GM19240 (cell line): ENCODE data around the gene HAPLN3.

ENCODE experiments used
- DNase-seq: peaks from one replicate; pipeline ENCODE4 v3.0.0; 2011; ENCODE audit warnings: low spot score; ENCODE audit not compliant: insufficient read length

The HAPLN3 gene

GRCh38 chr15:88911766-88912118, 16.4 kb upstream of the HAPLN3 start:
- DNase-seq: no peak

GRCh38 chr15:88909956-88910831, 14.8 kb upstream of the HAPLN3 start:
- no peak for DNase-seq

DNA sequence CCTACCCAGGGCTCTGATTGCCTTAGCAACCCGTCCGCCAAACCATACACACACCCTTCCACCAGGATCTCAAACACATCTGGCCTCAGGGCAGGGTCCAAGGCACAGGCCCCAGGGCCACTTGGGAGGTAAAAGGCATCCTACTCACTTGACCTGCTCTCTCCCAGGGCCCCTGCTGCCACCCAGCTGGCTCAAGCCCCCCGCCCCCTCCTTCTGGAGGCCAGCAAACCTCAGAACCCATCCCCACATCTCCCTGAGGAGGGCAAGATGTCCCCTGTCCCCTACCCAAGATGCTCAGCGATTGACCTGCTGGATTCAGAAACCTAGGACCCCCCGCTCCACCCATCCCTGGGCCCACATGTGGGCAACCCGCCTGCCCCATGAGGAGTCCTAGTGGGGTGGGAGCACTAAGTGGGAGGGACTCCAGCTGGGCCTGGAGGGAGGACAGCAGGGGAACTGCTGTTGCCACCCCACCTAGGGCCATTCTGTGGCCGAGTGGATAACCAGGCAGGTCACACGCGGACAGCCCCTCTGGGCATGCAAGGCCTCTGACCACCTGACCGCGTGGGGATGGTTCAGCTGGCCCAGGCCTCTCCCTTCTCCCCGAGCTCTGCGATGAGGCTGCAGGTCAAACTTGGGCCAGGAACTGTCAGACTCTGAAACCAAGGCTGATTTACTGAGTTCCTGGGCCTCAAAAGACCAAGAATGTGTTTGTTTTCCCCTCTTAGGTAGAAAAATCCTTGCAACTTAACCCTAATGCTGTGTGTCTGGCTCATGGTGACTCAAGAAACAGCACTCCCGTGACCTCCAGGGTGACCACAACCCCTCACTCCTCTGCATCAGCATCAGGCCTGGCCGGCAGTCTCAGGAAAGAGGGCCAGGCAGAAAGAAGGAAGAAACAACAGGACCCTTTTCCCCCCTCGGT, 13.6 kb upstream of the HAPLN3 start:
- DNase-seq: no peak

- DNase-seq: no peak
Measured at GRCh38 chr15:88908123-88908522, 12.8 kb upstream of the HAPLN3 start.

GRCh38 chr15:88907111-88907510, 11.8 kb upstream of the HAPLN3 start:
- no peak for DNase-seq

- no peak for DNase-seq
Measured at GRCh38 chr15:88906551-88906950, 11.2 kb upstream of the HAPLN3 start.

- no peak for DNase-seq
Measured at GRCh38 chr15:88906130-88906529, 10.8 kb upstream of the HAPLN3 start.

DNA sequence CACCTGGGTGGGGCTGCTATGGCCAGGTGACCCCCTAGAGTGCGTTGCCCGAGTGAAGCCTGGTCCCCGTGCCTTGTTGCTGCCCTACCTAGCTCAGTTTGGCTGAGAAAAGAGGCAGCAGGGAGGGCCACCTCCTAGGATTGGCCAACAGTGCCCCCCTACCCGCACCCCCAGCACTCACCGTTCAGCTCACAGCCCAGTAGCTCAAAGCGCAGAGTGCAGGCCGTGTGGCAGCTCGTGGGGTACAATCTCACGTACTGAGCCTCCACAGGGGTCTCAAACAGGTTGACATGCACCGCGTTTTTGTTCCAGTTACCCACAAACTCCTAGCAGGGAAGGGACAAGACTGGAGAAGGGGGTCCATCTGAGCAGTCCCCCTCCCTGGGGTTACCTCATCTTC, 10.2 kb upstream of the HAPLN3 start:
- DNase-seq: no peak

- peak; percentile 63 for DNase-seq
Measured at GRCh38 chr15:88904624-88905327, 9.4 kb upstream of the HAPLN3 start.

GRCh38 chr15:88904257-88904623, 8.9 kb upstream of the HAPLN3 start:
- DNase-seq: no peak

GRCh38 chr15:88902846-88903245, 7.5 kb upstream of the HAPLN3 start:
- DNase-seq: no peak

DNA sequence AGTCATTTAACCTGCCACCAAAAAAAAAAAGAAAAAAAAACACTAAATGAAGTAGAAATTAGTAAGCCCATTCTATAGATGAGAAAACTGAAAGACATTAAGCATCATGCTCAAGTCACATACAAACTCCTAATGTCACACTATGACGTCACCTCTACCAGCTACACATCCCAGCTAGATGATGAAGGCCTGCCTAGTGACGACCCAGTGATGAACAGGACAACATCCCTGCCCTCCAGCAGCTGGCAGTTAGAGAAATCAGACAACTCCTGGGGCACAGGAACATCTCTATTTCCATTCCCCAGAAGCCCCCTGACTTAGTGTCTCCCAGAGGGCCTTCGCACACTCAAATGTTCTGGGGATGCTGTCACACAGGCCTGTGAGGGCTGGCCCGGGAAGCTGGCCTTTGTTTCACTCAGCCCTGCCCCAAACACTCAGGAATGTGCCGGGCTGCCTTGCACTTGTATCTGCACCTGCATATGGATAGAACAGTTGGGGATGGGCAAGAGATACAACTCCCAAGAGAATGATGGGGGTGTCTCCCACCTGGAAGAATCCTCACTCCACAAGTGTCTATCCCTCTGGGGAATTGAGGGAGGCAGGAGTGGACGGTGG, 7.0 kb upstream of the HAPLN3 start:
- no peak for DNase-seq

GRCh38 chr15:88901508-88902220, 6.3 kb upstream of the HAPLN3 start:
- no peak for DNase-seq

- DNase-seq: no peak
Measured at GRCh38 chr15:88900982-88901418, 5.7 kb upstream of the HAPLN3 start.

DNA sequence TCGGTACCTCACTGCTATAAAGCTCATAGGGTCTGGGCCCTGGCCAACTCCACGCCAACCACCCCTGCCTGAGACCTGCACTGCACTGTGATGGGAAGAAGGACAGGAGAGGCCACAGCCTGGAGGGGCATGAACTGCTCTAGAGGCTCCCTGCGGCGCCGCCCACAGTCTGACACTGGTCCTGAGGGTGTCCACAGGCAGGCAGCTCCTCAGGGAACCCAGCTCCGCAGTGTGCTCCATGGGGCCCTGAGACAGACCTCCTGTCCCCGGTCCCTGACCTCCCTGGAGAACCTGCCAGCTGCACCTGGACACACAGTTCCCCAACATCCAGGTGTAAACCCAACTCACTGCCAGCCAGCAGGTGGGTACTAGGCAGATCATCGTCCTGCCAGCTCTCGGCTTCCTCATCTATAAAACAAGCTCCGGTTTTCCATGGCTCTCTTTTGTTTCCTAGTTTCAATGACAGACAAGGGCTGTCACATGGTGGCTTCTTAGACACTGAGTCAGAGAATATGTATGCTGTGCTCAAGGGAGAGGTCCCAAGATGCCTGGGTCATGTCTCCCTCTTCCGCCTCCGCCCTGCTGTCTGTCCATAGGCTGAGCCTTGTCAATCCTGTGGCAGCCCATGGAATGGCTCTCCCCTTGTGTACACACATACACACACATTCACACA, 5.1 kb upstream of the HAPLN3 start:
- DNase-seq: no peak

DNA sequence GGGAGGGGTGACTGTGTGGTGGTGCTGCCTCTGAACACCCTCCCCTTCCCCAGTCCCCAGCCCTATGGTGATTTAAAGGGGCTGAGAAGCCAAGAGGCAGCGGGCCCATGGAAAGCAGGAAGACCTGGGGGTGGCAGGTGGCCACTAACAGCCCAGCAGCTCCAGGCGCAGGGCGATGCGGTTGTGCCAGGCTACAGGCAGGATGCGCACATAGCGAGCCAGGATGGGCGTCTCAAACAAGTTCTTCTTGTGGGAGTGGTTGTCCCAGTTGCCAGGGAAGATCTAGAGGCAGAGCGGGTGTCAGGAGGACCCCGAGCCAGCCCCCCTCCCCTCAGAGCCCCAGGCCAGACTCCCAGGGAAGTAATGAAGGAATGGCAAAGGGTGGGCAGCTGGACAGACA, 3.9 kb upstream of the HAPLN3 start:
- DNase-seq: no peak

DNA sequence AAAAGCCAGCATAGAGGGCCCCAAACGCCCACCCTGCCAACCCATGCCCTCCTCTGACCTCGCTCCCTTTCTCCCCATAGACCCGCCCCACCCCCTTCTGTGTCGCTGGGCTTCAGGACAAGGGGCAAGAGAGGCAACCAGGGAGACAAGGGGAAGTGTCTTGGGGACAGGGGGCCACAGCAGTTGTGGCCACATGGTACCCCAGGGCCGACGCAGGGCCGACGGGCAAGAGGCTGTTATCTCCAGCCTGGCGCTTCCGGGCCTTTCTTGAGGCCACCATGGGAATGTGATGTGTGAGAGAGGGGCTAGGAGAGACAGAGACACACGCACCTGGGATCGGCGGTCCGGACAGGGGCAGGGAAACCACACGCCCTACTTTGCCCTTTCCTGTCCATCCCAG, 3.4 kb upstream of the HAPLN3 start:
- no peak for DNase-seq

DNA sequence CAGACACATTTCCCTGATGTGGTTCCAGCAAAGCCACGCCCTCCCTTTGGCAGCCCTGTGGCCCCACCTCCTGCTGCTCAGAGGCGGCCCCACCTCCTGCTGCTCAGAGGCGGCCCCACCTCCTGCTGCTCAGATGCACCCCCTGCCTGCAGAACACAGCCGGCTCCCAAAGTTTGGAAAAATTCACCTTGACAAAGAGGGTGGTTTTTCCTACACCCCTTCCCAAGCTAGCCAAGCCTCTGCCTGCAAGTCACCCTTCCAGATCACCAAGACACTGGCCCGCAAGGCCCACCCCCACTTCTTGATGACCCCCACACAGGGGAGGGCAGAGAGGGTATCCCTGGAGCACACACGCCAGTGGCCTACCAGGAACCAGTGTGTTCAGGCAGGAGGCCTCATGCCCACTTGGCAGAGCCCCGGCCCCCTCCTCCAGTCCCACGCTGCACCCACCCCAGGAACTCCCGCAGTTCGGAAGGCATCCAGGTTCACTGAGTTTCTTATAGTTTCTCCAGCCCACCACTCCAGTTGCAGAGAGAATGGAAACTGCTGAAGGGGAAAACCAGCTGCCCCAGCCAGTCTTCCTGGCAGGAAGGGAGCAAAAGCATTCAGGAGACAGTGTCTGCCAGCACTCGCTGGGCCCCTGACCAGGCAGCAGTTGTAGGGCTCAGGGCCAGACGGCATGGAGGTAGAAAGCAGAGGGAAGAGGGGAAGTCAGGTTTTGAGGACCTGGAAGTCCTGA, 2.3 kb upstream of the HAPLN3 start:
- no peak for DNase-seq

DNA sequence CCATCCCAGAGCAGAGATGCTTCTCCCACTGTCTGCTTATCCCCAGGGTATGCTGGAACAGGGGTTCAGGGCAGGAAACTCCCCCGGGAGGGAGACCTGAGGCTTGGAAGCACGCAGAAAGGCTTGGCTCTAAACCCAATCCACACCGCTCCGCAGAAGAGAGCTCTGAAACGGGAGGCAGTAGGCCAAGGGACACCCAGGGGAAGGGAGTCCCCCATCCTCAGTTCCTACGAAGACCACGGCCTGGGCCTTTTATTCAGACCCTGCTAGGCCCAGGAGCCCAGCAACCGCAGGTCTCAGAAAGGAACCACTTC, 1.8 kb upstream of the HAPLN3 start:
- no peak for DNase-seq
